Upper lobe of left lung (tissue), 6 donors: ENCODE measurements around the gene CIRBP. TPM values are rescaled to one million over a fixed set of nuclear protein-coding genes. Genes with fewer than 3 reads are reported as not detected.

Experiments
- ATAC-seq, 2 donors: fragments of 200-7000 bp; cut with Tn5 transposase; one replicate each; pipeline ENCODE4 v1.9.1; 2022; ENCODE audit warnings: mild to moderate bottlenecking in 2 of 2, moderate library complexity in 2 of 2; ENCODE audit not compliant: low FRiP score in 2 of 2
- DNase-seq, 2 donors: peaks; one replicate each; pipeline ENCODE4 v3.0.0-alpha.2; 2019 to 2020
- H3K27ac ChIP-seq, 4 donors: fragments of 200-600 bp; sonication (generic); one replicate each; pipeline ENCODE4 v1.5.1; 2016 to 2019
- H3K27me3 ChIP-seq, 4 donors: fragments of 200-600 bp; sonication (generic); one replicate each; pipeline ENCODE4 v1.5.1; 2017 to 2019
- H3K36me3 ChIP-seq, 4 donors: fragments of 200-600 bp; sonication (generic); one replicate each; pipeline ENCODE4 v1.5.1; 2016 to 2019
- H3K4me1 ChIP-seq, 4 donors: fragments of 200-600 bp; sonication (generic); one replicate each; pipeline ENCODE4 v1.5.1; 2018 to 2019
- H3K4me3 ChIP-seq, 4 donors: fragments of 200-600 bp; sonication (generic); one replicate each; pipeline ENCODE4 v1.5.1; 2017 to 2019; ENCODE audit warnings: mild to moderate bottlenecking in 2 of 4, moderate library complexity in 1 of 4
- H3K9me3 ChIP-seq, 4 donors: fragments of 200-600 bp; sonication (generic); one replicate each; pipeline ENCODE4 v1.5.1; 2018 to 2019
- EP300 ChIP-seq, 4 donors: sonication (generic); formaldehyde crosslinking; IDR thresholded peaks; one replicate each; pipeline ENCODE4 v1.5.1; 2017; ENCODE audit warnings: antibody characterized with exemption in 4 of 4, control low read depth in 2 of 4
- POLR2A ChIP-seq, 4 donors: fragments of 450-650 bp; IDR thresholded peaks; one replicate each; pipeline ENCODE4 v1.5.1; 2016 to 2017; ENCODE audit warnings: antibody characterized with exemption in 4 of 4, mild to moderate bottlenecking in 2 of 4
- POLR2AphosphoS5 ChIP-seq, 2 donors: sonication (generic); formaldehyde crosslinking; IDR thresholded peaks; one replicate each; pipeline ENCODE4 v1.5.1; 2017; ENCODE audit warnings: antibody characterized with exemption in 2 of 2
- WGBS, 2 donors: methylation state at CpG; one replicate each; pipeline ENCODE4 v1.1.5; 2017 to 2018; 5-methylcytosine and 5-hydroxymethylcytosine counted together
- total RNA-seq, 6 donors: library from RNA; depleted of rRNA in 4 of 6; stranded (reverse); fragments of >200 nt in 4 of 6; gene quantifications; one replicate each; pipeline versions ENCODE4 v1.1.0 to v1.2.1, GENCODE V29; 2016 to 2021
- TF ChIP-seq, protein P1 (sequence below), 6 experiments: fragments of 450-650 bp in 4 of 6; fragments of 200-600 bp in 2 of 6; sonication (generic) in 2 of 6; IDR thresholded peaks; one replicate each; pipeline ENCODE4 v1.5.1; 2016 to 2019; ENCODE audit warnings: antibody characterized with exemption in 6 of 6
- donor health status: DM: no; HTN: no; CAD: no; lungs with moderate emphysema.
- donor health status: DM: no; HTN: yes; CAD: no; lungs with severe emphysema.

The CIRBP gene
- total RNA-seq, 6 donors from 2014 or later = 326 to 1,348 (median 441) TPM

GRCh38 chr19:1262623-1263123 is 6.5 kb upstream of the CIRBP start:
- Histone ChIP-seq H3K4me3 (peak overlapping the region in 3 of 4 donors; percentile 5 to 63 (median 62)), H3K4me1 (peaks cover 78 to 94% (median 88%) of the 10 kb centered on the region in 4 donors)
- 43 to 47% methylated on average over 13 to 21 of the region's 21 CpGs for WGBS, 2 donors

DNA sequence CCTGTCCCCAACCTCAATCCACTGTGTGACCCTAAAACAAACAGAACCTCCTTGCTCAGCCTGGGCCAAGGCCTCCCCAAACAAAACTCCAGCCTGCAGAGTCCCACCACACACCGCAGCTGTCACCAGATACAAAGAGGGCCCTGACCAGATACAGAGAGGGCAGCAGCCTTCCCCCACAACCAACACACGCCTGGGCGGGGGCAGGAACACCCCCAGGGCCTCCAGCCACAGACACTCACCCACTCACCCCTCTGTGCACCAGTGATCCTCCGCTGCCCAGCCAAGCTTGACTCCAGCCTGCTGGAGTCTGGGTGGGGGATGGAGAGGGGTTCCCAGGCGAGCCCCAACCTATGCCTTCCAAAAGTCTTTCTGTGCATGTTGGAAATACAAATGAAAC is 5.9 kb upstream of the CIRBP start:
- no peak overlapping the region for H3K4me3 ChIP-seq
- peaks cover 0 to 10% (median 4%) of the 10 kb centered on the region in 4 donors for H3K36me3 ChIP-seq
- H3K27ac ChIP-seq = peak overlapping the region; percentile 91 to 100 (median 98)
- no peak for ATAC-seq
- 84 to 100% methylated on average over 1 to 3 of the region's 5 CpGs for WGBS, 2 donors
- peaks cover 78 to 94% (median 88%) of the 10 kb centered on the region in 4 donors for H3K4me1 ChIP-seq
- H3K9me3 ChIP-seq = no peaks in the 10 kb centered on the region
- DNase-seq = peak in 1 of 2 donors; percentile 33
- H3K27me3 ChIP-seq = no peaks in the 10 kb centered on the region
- TF ChIP-seq POLR2A (IDR thresholded peaks at IDR 0.05) (no peak), EP300 (IDR thresholded peaks at IDR 0.05) (no peak), POLR2AphosphoS5 (IDR thresholded peaks at IDR 0.05) (no peak)
- TF ChIP-seq, protein P1, sequence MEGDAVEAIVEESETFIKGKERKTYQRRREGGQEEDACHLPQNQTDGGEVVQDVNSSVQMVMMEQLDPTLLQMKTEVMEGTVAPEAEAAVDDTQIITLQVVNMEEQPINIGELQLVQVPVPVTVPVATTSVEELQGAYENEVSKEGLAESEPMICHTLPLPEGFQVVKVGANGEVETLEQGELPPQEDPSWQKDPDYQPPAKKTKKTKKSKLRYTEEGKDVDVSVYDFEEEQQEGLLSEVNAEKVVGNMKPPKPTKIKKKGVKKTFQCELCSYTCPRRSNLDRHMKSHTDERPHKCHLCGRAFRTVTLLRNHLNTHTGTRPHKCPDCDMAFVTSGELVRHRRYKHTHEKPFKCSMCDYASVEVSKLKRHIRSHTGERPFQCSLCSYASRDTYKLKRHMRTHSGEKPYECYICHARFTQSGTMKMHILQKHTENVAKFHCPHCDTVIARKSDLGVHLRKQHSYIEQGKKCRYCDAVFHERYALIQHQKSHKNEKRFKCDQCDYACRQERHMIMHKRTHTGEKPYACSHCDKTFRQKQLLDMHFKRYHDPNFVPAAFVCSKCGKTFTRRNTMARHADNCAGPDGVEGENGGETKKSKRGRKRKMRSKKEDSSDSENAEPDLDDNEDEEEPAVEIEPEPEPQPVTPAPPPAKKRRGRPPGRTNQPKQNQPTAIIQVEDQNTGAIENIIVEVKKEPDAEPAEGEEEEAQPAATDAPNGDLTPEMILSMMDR (IDR thresholded peaks at IDR 0.05) = no peak

More at GRCh38 chr19:1262623-1263123, 6.5 kb upstream of the CIRBP start:
- TF ChIP-seq, protein P1 (IDR thresholded peaks at IDR 0.05) = no peak
- TF ChIP-seq POLR2AphosphoS5 (IDR thresholded peaks at IDR 0.05) (no peak), EP300 (IDR thresholded peaks at IDR 0.05) (no peak), POLR2A (IDR thresholded peaks at IDR 0.05) (no peak)
- DNase-seq (peak in 1 of 2 donors; percentile 81), ATAC-seq (no peak)
- peak overlapping the region; percentile 91 to 100 (median 98) for H3K27ac ChIP-seq
- H3K27me3 ChIP-seq = no peaks in the 10 kb centered on the region
- H3K36me3 ChIP-seq = peaks cover 0 to 15% (median 9%) of the 10 kb centered on the region in 4 donors
- H3K9me3 ChIP-seq = no peaks in the 10 kb centered on the region

- peak overlapping the region in 2 of 4 donors; percentile 60 to 66 for H3K4me3 ChIP-seq
- WGBS, 2 donors = 80% methylated on average over 23 of the region's 26 CpGs; no CpG with 5 or more reads in 1 of the 2 donors
- peak; percentile 19 to 32 for ATAC-seq
Observed at GRCh38 chr19:1264801-1265614, 4.1 kb upstream of the CIRBP start.

GRCh38 chr19:1265615-1266128 is 3.5 kb upstream of the CIRBP start:
- WGBS, 2 donors = 8 to 14% methylated on average over 4 to 23 of the region's 28 CpGs
- H3K27ac ChIP-seq = peak overlapping the region; percentile 85 to 100 (median 93)
- peak in 1 of 2 donors; percentile 16 for ATAC-seq
- TF ChIP-seq EP300 (IDR thresholded peaks at IDR 0.05) (peak in 2 of 4 donors; percentile 56 to 93), POLR2AphosphoS5 (IDR thresholded peaks at IDR 0.05) (peak; percentile 35 to 58)
- TF ChIP-seq, protein P1 (IDR thresholded peaks at IDR 0.05) = no peak
- DNase-seq = peak; percentile 83 to 87
- peak overlapping the region; percentile 47 to 66 (median 56) for H3K4me3 ChIP-seq
- H3K9me3 ChIP-seq = no peaks in the 10 kb centered on the region
- peaks cover 68 to 87% (median 76%) of the 10 kb centered on the region in 4 donors for H3K4me1 ChIP-seq
- no peaks in the 10 kb centered on the region for H3K27me3 ChIP-seq
- peaks cover 0 to 6% (median 0%) of the 10 kb centered on the region in 4 donors for H3K36me3 ChIP-seq

More at GRCh38 chr19:1264801-1265614, 4.1 kb upstream of the CIRBP start:
- peak; percentile 80 to 84 for DNase-seq
- Histone ChIP-seq H3K4me1 (peaks cover 68 to 87% (median 77%) of the 10 kb centered on the region in 4 donors), H3K9me3 (no peaks in the 10 kb centered on the region), H3K36me3 (no peaks in the 10 kb centered on the region), H3K27me3 (no peaks in the 10 kb centered on the region), H3K27ac (peak overlapping the region; percentile 85 to 100 (median 93))
- TF ChIP-seq POLR2AphosphoS5 (IDR thresholded peaks at IDR 0.05) = peak in 1 of 2 donors; percentile 76
- TF ChIP-seq POLR2A (IDR thresholded peaks at IDR 0.05) = no peak
- TF ChIP-seq EP300 (IDR thresholded peaks at IDR 0.05) = peak in 2 of 4 donors; percentile 56 to 57
